HG02870 (cell line): ENCODE measurements around the gene C10orf143.

Experiments
- ATAC-seq: cut with Tn5 transposase; IDR thresholded peaks from one replicate; pipeline ENCODE4 v1.9.1; 2021; ENCODE audit warnings: mild to moderate bottlenecking, moderate library complexity; ENCODE audit not compliant: unreplicated experiment

Gene C10orf143

GRCh38 chr10:130017631-130018022 lies 93.0 kb downstream of the C10orf143 start:
- no peak for ATAC-seq

GRCh38 chr10:130016993-130017630 lies 93.5 kb downstream of the C10orf143 start:
- ATAC-seq, result no peak

GRCh38 chr10:130016095-130016494 lies 94.5 kb downstream of the C10orf143 start:
- ATAC-seq, result no peak

GRCh38 chr10:130015075-130015695 lies 95.4 kb downstream of the C10orf143 start:
- no peak for ATAC-seq

- no peak for ATAC-seq
Observed at GRCh38 chr10:130014263-130015074, 96.2 kb downstream of the C10orf143 start.
